22Rv1 (cell line): Measurements from ENCODE around the gene FOXD3.

Source experiments
- ZFX ChIP-seq: fragments of 450-650 bp; IDR thresholded peaks from 2 replicates; pipeline ENCODE4 v1.6.1; 2017; ENCODE audit warnings: antibody characterized with exemption, borderline replicate concordance
- TF ChIP-seq, protein P1 (sequence below): fragments of 450-650 bp; IDR thresholded peaks from 2 replicates; pipeline ENCODE4 v1.5.1; 2017; ENCODE audit warnings: mild to moderate bottlenecking

DNA sequence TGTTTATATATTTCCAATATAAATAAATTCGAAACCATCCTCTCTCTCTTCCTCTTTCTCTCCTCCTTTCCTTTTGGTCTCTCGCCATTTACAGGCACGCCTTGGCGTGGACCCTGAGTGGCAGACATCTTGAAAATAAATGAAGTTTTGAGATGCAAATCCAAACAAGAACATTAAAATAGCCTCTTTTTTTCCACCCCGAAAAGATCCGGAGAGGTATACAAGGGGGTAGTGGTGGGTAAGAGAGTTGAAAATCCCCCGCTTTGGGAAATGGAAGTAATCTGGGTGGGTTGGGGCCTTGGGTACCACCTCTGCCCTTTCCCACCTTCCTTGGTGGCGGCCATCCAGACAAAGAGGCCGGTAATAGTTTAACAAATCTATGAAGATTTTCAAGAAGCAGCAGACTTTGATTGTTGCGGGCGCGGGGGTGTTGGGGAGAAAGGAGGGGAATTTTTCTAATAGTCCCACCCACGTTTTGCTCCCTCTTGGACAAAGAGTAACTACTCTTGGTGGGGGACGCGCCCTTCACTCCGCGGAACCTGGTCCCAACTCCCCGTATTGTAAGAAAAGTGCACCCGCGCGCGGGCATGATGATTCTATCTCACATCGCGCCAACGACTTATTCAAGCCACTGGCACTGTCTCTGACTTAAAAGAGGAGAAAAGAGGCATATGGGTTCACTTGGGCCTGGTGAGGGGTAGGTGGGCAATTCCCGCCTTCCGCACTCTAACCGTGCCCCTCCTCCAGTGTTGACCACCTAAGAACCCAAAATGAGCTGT lies 4.0 kb upstream of the FOXD3 start:
- TF ChIP-seq, protein P1, sequence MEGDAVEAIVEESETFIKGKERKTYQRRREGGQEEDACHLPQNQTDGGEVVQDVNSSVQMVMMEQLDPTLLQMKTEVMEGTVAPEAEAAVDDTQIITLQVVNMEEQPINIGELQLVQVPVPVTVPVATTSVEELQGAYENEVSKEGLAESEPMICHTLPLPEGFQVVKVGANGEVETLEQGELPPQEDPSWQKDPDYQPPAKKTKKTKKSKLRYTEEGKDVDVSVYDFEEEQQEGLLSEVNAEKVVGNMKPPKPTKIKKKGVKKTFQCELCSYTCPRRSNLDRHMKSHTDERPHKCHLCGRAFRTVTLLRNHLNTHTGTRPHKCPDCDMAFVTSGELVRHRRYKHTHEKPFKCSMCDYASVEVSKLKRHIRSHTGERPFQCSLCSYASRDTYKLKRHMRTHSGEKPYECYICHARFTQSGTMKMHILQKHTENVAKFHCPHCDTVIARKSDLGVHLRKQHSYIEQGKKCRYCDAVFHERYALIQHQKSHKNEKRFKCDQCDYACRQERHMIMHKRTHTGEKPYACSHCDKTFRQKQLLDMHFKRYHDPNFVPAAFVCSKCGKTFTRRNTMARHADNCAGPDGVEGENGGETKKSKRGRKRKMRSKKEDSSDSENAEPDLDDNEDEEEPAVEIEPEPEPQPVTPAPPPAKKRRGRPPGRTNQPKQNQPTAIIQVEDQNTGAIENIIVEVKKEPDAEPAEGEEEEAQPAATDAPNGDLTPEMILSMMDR = no peak
- TF ChIP-seq ZFX = no peak
